Measurements from ENCODE around the gene HPCAL4.

HPCAL4 gene

DNA sequence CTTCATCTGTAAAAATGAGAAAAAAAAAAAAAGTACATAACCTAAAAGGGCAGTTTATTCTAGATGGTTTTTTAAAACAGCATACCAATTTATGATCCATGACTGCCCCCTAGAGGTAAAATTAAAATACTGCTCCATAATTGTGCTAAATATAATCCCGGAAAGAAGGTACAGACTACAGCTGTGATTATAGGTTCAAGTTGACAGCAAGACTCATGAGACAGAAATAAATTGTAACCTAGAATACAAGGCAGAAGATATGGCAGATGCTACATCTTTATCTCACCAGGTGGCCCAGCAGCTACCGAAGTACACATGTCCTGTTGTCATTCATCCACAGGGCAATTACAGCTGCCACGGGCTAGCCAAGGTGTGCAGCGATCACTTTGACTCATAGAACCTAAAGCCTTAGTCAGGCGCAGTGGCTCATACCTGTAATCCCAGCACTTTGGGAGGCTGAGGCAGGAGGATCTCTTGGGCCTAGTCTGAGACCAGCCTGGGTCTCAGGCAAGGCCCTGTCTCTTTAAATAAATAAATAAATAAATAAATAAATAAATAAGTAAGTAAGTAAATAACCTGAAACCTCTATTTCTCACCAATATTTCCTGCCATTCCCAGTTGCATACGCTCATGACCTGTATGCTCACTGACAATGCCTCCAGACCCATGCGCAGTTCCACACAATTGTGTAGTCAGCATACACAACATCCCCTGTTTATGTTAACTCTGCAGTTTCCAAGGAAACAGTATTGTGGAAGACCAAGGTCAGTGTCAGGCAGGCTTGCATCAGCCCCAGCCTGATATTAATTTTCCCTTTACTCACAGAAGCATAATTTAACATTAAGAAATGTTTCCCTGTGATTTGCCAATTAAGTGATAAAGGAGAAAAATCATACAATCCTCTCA is 29.1 kb upstream of the HPCAL4 start:
- WGBS (ENCODE audit: insufficient coverage) = 62% methylated on average over 6 of the region's 7 CpGs
- Histone ChIP-seq H3K9me3 (ENCODE audit: control extremely low read depth in 1 of 5, control insufficient read depth in 4 of 5, insufficient read depth in 2 of 5, low read depth in 1 of 5, low read length in 4 of 5) (no peaks in the 10 kb centered on the region), H3K36me3 (ENCODE audit: control insufficient read depth in 4 of 4, insufficient read depth in 4 of 4, low read length in 3 of 4) (no peaks in the 10 kb centered on the region), H3K27ac (ENCODE audit: insufficient read depth in 1 of 2, low read depth in 1 of 2, low read length in 2 of 2, poor library complexity in 1 of 2, severe bottlenecking in 2 of 2) (no peak overlapping the region), H3K4me3 (ENCODE audit: control insufficient read depth in 1 of 7, extremely low read depth in 1 of 7, insufficient read depth in 4 of 7, low read depth in 2 of 7, low read length in 6 of 7) (no peak overlapping the region), H3K4me1 (ENCODE audit: control extremely low read depth in 1 of 4, control insufficient read depth in 4 of 4, insufficient read depth in 4 of 4, low read length in 3 of 4) (no peaks in the 10 kb centered on the region), H3K27me3 (replicated peaks in 2 of 5; ENCODE audit: control insufficient read depth in 4 of 5, insufficient read depth in 5 of 5, low read length in 4 of 5) (peaks cover 6 to 38% (median 24%) of the 10 kb centered on the region in 5 experiments)
- ChIA-PET POLR2A (interaction anchor here (0.6 kb wide), 1 partner anchor 387 kb away, joined by 3 read pairs; no protein-coding TSS in a partner anchor), CTCF (interaction anchor here (1.1 to 2.4 kb wide), 6 partner anchors 18 to 115 kb away, joined by 3 to 9 read pairs (median 4); no protein-coding TSS in a partner anchor)
- DNase-seq = peak; percentile 71 to 88 (median 81)

DNA sequence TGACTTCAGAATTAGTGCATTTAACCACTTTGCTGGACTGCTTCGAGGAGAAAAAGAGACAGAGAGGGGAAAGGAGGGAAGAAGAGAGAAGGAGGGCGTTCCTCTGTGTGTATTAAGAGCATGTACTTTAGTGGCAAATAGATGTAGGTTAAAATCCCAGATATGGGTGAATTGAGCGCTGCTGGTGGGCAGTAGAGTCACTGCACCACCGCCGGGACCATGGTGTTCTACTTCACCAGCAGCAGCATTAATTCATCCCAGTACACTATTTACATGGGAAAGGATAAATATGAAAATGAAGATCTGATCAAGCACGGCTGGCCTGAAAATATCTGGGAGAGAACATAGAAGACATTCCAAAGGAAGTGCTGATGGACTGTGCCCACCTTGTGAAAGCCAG is 26.6 kb upstream of the HPCAL4 start:
- POLR2A ChIA-PET = no interaction called here
- H3K9me3 ChIP-seq (ENCODE audit: control extremely low read depth in 1 of 5, control insufficient read depth in 4 of 5, insufficient read depth in 2 of 5, low read depth in 1 of 5, low read length in 4 of 5) = no peaks in the 10 kb centered on the region
- H3K4me3 ChIP-seq (ENCODE audit: control insufficient read depth in 1 of 7, extremely low read depth in 1 of 7, insufficient read depth in 4 of 7, low read depth in 2 of 7, low read length in 6 of 7) = no peak overlapping the region
- peaks cover 6 to 31% (median 25%) of the 10 kb centered on the region in 5 experiments for H3K27me3 ChIP-seq (replicated peaks in 2 of 5; ENCODE audit: control insufficient read depth in 4 of 5, insufficient read depth in 5 of 5, low read length in 4 of 5)
- no peak overlapping the region for H3K27ac ChIP-seq (ENCODE audit: insufficient read depth in 1 of 2, low read depth in 1 of 2, low read length in 2 of 2, poor library complexity in 1 of 2, severe bottlenecking in 2 of 2)
- H3K4me1 ChIP-seq (ENCODE audit: control extremely low read depth in 1 of 4, control insufficient read depth in 4 of 4, insufficient read depth in 4 of 4, low read length in 3 of 4) = peaks cover 0 to 2% (median 0%) of the 10 kb centered on the region in 4 experiments
- no peaks in the 10 kb centered on the region for H3K36me3 ChIP-seq (ENCODE audit: control insufficient read depth in 4 of 4, insufficient read depth in 4 of 4, low read length in 3 of 4)
- DNase-seq = no peak
- 67% methylated on average over 2 of the region's 6 CpGs for WGBS (ENCODE audit: insufficient coverage)
- CTCF ChIA-PET = interaction anchor here (1.2 to 1.3 kb wide), 2 partner anchors 8 to 16 kb away, joined by 3 to 4 read pairs; no protein-coding TSS in a partner anchor

DNA sequence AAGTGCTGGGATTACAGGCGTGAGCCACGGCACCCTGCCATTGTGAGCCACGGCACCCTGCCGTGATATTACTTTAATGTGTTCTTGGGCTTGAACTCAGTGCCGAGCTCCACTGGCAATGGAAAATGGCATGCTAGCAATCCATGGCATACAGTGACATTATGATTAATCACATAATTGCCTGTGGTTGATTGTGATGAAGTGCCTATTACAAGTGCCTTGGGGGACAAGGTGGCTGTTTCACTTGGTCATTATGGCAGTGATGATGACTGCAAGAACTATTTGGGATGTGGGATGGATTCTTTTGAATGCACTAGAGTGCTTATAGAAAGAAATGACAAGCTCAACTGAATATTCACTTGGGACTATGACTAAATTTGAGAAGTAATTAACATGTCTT is 22.3 kb upstream of the HPCAL4 start:
- Histone ChIP-seq H3K27ac (ENCODE audit: insufficient read depth in 1 of 2, low read depth in 1 of 2, low read length in 2 of 2, poor library complexity in 1 of 2, severe bottlenecking in 2 of 2) (no peak overlapping the region), H3K9me3 (ENCODE audit: control extremely low read depth in 1 of 5, control insufficient read depth in 4 of 5, insufficient read depth in 2 of 5, low read depth in 1 of 5, low read length in 4 of 5) (no peaks in the 10 kb centered on the region), H3K27me3 (replicated peaks in 2 of 5; ENCODE audit: control insufficient read depth in 4 of 5, insufficient read depth in 5 of 5, low read length in 4 of 5) (peaks cover 2 to 27% (median 17%) of the 10 kb centered on the region in 5 experiments), H3K36me3 (ENCODE audit: control insufficient read depth in 4 of 4, insufficient read depth in 4 of 4, low read length in 3 of 4) (no peaks in the 10 kb centered on the region), H3K4me3 (ENCODE audit: control insufficient read depth in 1 of 7, extremely low read depth in 1 of 7, insufficient read depth in 4 of 7, low read depth in 2 of 7, low read length in 6 of 7) (no peak overlapping the region), H3K4me1 (ENCODE audit: control extremely low read depth in 1 of 4, control insufficient read depth in 4 of 4, insufficient read depth in 4 of 4, low read length in 3 of 4) (peaks cover 0 to 2% (median 0%) of the 10 kb centered on the region in 4 experiments)
- ChIA-PET POLR2A (no interaction called here), CTCF (interaction anchor here (1.3 to 2.2 kb wide), 2 partner anchors 41 to 86 kb away, joined by 5 read pairs; no protein-coding TSS in a partner anchor)
- 100% methylated on average over 5 of the region's 5 CpGs for WGBS (ENCODE audit: insufficient coverage)
- no peak for DNase-seq

DNA sequence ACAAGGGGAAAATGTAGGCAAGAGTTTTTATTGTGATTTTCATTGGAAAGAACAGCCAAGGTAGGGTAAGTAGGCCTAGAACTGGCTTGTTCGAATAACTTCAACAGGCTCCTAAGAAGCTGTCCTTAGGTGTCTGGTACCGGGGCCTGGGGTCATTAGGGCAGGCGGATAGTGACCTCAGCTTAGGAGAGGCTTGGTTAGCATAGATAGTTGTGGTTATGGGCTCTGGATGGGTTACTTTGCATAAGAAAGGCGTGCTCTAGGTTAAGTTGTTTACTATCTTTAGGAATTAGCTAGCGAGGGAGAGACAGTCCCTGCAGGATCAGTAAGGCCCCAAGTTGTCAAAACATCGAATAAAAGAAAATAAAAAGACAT is 20.7 kb upstream of the HPCAL4 start:
- Histone ChIP-seq H3K36me3 (ENCODE audit: control insufficient read depth in 4 of 4, insufficient read depth in 4 of 4, low read length in 3 of 4) (no peaks in the 10 kb centered on the region), H3K9me3 (ENCODE audit: control extremely low read depth in 1 of 5, control insufficient read depth in 4 of 5, insufficient read depth in 2 of 5, low read depth in 1 of 5, low read length in 4 of 5) (no peaks in the 10 kb centered on the region), H3K27me3 (replicated peaks in 2 of 5; ENCODE audit: control insufficient read depth in 4 of 5, insufficient read depth in 5 of 5, low read length in 4 of 5) (peaks cover 0 to 15% (median 7%) of the 10 kb centered on the region in 5 experiments), H3K27ac (ENCODE audit: insufficient read depth in 1 of 2, low read depth in 1 of 2, low read length in 2 of 2, poor library complexity in 1 of 2, severe bottlenecking in 2 of 2) (peak overlapping the region in 1 of 2 experiments; percentile 14), H3K4me3 (ENCODE audit: control insufficient read depth in 1 of 7, extremely low read depth in 1 of 7, insufficient read depth in 4 of 7, low read depth in 2 of 7, low read length in 6 of 7) (no peak overlapping the region), H3K4me1 (ENCODE audit: control extremely low read depth in 1 of 4, control insufficient read depth in 4 of 4, insufficient read depth in 4 of 4, low read length in 3 of 4) (peaks cover 0 to 2% (median 0%) of the 10 kb centered on the region in 4 experiments)
- CTCF ChIA-PET = interaction anchor here (1.3 to 1.4 kb wide), 2 partner anchors 10 to 103 kb away, joined by 3 to 4 read pairs; no protein-coding TSS in a partner anchor
- POLR2A ChIA-PET = no interaction called here
- 100% methylated on average over 2 of the region's 6 CpGs for WGBS (ENCODE audit: insufficient coverage)
- no peak for DNase-seq

DNA sequence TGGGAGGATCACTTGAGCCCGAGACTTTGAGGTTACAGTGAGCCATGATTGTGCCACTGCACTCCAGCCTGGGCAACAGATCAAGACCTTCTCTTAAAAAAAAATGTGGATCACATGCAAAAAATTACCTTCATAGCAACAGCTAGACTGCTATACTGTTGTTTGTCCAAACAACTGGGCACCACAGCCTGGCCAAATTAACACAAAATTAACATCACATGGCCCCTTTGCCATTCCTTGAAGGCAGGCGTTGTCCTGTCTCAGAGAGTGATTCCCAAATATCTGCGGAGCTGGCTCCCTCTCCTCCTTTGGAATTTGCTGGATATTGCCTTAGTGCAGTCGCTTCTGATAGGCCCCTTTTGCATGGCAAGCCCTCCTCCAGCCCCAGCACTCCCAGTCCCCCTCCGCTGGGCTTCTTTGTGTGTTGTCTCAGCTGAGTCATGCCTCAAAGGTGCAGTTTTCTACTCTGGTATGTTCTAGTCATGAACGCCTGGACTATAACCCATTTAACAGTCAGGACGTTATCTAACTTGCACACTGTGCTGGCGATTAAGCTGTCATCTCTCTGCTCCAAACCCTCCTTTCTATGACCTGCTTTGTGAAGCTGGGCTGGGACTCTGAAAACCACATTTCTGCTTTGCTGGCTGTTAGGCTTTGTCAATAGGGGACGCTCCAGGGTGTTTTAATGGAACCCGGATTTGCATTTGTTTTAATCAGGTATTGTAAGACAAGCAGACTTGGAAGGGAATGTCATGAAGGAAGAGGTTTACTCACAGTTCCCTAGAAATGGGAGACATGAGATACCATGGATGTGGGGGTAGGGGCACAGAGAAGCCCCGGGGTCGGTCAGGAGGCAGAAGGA is 20.1 kb upstream of the HPCAL4 start:
- Histone ChIP-seq H3K9me3 (ENCODE audit: control extremely low read depth in 1 of 5, control insufficient read depth in 4 of 5, insufficient read depth in 2 of 5, low read depth in 1 of 5, low read length in 4 of 5) (no peaks in the 10 kb centered on the region), H3K27me3 (replicated peaks in 2 of 5; ENCODE audit: control insufficient read depth in 4 of 5, insufficient read depth in 5 of 5, low read length in 4 of 5) (peaks cover 0 to 8% (median 3%) of the 10 kb centered on the region in 5 experiments), H3K27ac (ENCODE audit: insufficient read depth in 1 of 2, low read depth in 1 of 2, low read length in 2 of 2, poor library complexity in 1 of 2, severe bottlenecking in 2 of 2) (peak overlapping the region in 1 of 2 experiments; percentile 14), H3K4me3 (ENCODE audit: control insufficient read depth in 1 of 7, extremely low read depth in 1 of 7, insufficient read depth in 4 of 7, low read depth in 2 of 7, low read length in 6 of 7) (no peak overlapping the region), H3K4me1 (ENCODE audit: control extremely low read depth in 1 of 4, control insufficient read depth in 4 of 4, insufficient read depth in 4 of 4, low read length in 3 of 4) (peaks cover 0 to 2% (median 0%) of the 10 kb centered on the region in 4 experiments), H3K36me3 (ENCODE audit: control insufficient read depth in 4 of 4, insufficient read depth in 4 of 4, low read length in 3 of 4) (no peaks in the 10 kb centered on the region)
- ChIA-PET CTCF (interaction anchor here (0.8 to 1.5 kb wide), 4 partner anchors 9 to 103 kb away, joined by 3 to 6 read pairs (median 4); no protein-coding TSS in a partner anchor), POLR2A (no interaction called here)
- peak in 1 of 3 donors; percentile 34 for DNase-seq
- WGBS (ENCODE audit: insufficient coverage) = 95% methylated on average over 12 of the region's 12 CpGs

DNA sequence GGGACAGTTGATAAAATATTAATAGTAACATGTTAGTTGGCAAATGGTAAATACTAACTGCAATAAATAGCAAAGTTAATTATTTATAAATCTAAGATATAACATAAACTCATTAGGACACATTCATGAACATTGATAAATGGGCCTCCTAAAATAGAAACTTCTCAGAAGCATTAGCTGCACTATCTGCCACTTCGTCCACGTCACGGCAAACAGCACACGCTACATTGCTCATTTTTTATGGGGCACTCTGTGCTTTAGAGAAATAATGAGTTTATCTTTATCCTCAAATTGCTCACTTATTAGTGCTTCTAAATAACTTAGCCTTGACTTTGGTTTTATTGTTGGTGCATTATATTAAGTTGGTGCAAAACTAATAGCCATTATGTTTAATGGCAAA is 16.3 kb upstream of the HPCAL4 start:
- CTCF ChIA-PET = no interaction called here
- Histone ChIP-seq H3K4me1 (ENCODE audit: control extremely low read depth in 1 of 4, control insufficient read depth in 4 of 4, insufficient read depth in 4 of 4, low read length in 3 of 4) (no peaks in the 10 kb centered on the region), H3K27me3 (replicated peaks in 2 of 5; ENCODE audit: control insufficient read depth in 4 of 5, insufficient read depth in 5 of 5, low read length in 4 of 5) (no peaks in the 10 kb centered on the region), H3K36me3 (ENCODE audit: control insufficient read depth in 4 of 4, insufficient read depth in 4 of 4, low read length in 3 of 4) (no peaks in the 10 kb centered on the region), H3K4me3 (ENCODE audit: control insufficient read depth in 1 of 7, extremely low read depth in 1 of 7, insufficient read depth in 4 of 7, low read depth in 2 of 7, low read length in 6 of 7) (no peak overlapping the region), H3K9me3 (ENCODE audit: control extremely low read depth in 1 of 5, control insufficient read depth in 4 of 5, insufficient read depth in 2 of 5, low read depth in 1 of 5, low read length in 4 of 5) (no peaks in the 10 kb centered on the region), H3K27ac (ENCODE audit: insufficient read depth in 1 of 2, low read depth in 1 of 2, low read length in 2 of 2, poor library complexity in 1 of 2, severe bottlenecking in 2 of 2) (no peak overlapping the region)
- POLR2A ChIA-PET = no interaction called here
- DNase-seq = no peak
- no CpG with 5 or more reads among the region's 4 CpGs for WGBS (ENCODE audit: insufficient coverage)
